Measurements from ENCODE around the gene TMEM220. TPM values are rescaled to one million over a fixed set of nuclear protein-coding genes. Genes with fewer than 3 reads are reported as not detected.

The TMEM220 gene
- total and polyA plus RNA-seq, 2 experiments from 2014 or later: 3.1 to 7.8 TPM

GRCh38 chr17:10745231-10745630, 15.4 kb upstream of the TMEM220 start (continued):
- TF ChIP-seq CTCF (conservative IDR thresholded peaks at IDR 0.05; ENCODE audit: low read depth in 2 of 2): no peak
- no peak for TF ChIP-seq NANOG (IDR thresholded peaks at IDR 0.05; ENCODE audit: borderline replicate concordance)
- TF ChIP-seq EZH2phosphoT487 (IDR thresholded peaks at IDR 0.05; ENCODE audit: unreplicated experiment): no peak
- TF ChIP-seq JUNB (IDR thresholded peaks at IDR 0.05; ENCODE audit: unreplicated experiment): no peak
- no peak for TF ChIP-seq ZNF114 (CRISPR knock-in tag; IDR thresholded peaks at IDR 0.05)

GRCh38 chr17:10744501-10745000, 14.7 kb upstream of the TMEM220 start:
- peaks cover 7% of the 10 kb centered on the region for H3K27me3 Mint-ChIP-seq (ENCODE audit: insufficient read depth, low read depth, poor library complexity)

More at GRCh38 chr17:10744501-10745000, 14.7 kb upstream of the TMEM220 start:
- Histone ChIP-seq H3K4me3 (no peak overlapping the region), H3K4me1 (ENCODE audit: insufficient read depth) (peaks cover 12% of the 10 kb centered on the region), H3K79me2 (replicated peaks; ENCODE audit: insufficient read depth) (no peaks in the 10 kb centered on the region), H3F3A (replicated peaks; ENCODE audit: low read depth) (no peaks in the 10 kb centered on the region), H3K4me2 (no peak overlapping the region), H3K36me3 (ENCODE audit: insufficient read depth) (no peaks in the 10 kb centered on the region), H3K9me2 (ENCODE audit: insufficient read depth) (peaks cover 2% of the 10 kb centered on the region; the same call in 1 of the 2 replicates), H4K20me1 (replicated peaks; ENCODE audit: insufficient read depth) (no peaks in the 10 kb centered on the region), H3K27me3 (ENCODE audit: insufficient read depth) (no peaks in the 10 kb centered on the region), H3K27ac (ENCODE audit: low read depth) (no peak overlapping the region), H2AFZ (no peak overlapping the region)
- Mint-ChIP-seq H3K4me1 (peaks cover 13% of the 10 kb centered on the region), H3K4me3 (no peak overlapping the region), H3K27ac (no peak overlapping the region), H3K9me3 (0 out of 3 replicates have a peak, but pooled peaks cover 2% of the 10 kb centered on the region), H3K36me3 (ENCODE audit: low read depth) (no peaks in the 10 kb centered on the region; the same call in 2 of the 3 replicates)
- TF ChIP-seq STAT1 (IDR thresholded peaks at IDR 0.05; ENCODE audit: unreplicated experiment) (no peak), EZH2phosphoT487 (IDR thresholded peaks at IDR 0.05; ENCODE audit: unreplicated experiment) (no peak), CTCF (conservative IDR thresholded peaks at IDR 0.05; ENCODE audit: low read depth in 2 of 2) (no peak)
- ATAC-seq (no peak), DNase-seq (ENCODE audit: low spot score) (no peak)

Data from GM23338 (cell line).